ENCODE results near the gene UFL1. TPM values are rescaled to one million over a fixed set of nuclear protein-coding genes. Genes with fewer than 3 reads are reported as not detected.

Gene UFL1
- total and polyA plus RNA-seq, 2 of the 8 experiments (the other 6 are each of a cell fraction or from before 2014, with no cell fraction given), result 2.2 to 10.2 TPM

Other genes with a start within 250 kb of the UFL1 start
- gene FHL5, start 41.3 kb downstream of the UFL1 start, total RNA-seq (2021; fragmentation: NEBNext Ultra II Directional; extraction: Animal tissue kit (Norgen Biotek cat#: 25700)), result not detected in 2 replicates
- gene FHL5, start 41.3 kb downstream of the UFL1 start, polyA plus RNA-seq (2011; rRNA removed), result not detected in 2 replicates

Data from H1 (cell line).